ENCODE measurements around the gene BOLA2B.

BOLA2B gene

DNA sequence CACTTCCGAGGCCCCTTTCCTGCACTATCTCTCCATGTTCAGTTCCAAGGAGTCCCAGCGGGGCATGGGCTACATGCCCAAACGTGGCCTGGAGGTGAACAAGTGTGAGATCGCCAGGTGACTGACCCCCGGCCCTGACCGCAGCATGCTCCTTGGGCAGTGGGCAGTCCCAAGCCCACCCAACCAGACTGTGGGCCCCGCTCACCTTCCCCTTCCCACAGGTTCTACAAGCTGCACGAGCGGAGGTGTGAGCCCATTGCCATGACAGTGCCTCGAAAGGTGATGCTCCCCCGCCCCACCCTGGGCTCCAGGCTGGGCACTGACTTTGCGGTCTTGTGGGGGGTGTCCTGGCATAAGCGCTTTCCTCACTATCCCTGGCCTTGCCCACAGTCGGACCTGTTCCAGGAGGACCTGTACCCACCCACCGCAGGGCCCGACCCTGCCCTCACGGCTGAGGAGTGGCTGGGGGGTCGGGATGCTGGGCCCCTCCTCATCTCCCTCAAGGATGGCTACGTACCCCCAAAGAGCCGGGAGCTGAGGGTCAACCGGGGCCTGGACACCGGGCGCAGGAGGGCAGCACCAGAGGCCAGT lies 5.4 kb downstream of the BOLA2B start:
- TF ChIP-seq, protein P1, sequence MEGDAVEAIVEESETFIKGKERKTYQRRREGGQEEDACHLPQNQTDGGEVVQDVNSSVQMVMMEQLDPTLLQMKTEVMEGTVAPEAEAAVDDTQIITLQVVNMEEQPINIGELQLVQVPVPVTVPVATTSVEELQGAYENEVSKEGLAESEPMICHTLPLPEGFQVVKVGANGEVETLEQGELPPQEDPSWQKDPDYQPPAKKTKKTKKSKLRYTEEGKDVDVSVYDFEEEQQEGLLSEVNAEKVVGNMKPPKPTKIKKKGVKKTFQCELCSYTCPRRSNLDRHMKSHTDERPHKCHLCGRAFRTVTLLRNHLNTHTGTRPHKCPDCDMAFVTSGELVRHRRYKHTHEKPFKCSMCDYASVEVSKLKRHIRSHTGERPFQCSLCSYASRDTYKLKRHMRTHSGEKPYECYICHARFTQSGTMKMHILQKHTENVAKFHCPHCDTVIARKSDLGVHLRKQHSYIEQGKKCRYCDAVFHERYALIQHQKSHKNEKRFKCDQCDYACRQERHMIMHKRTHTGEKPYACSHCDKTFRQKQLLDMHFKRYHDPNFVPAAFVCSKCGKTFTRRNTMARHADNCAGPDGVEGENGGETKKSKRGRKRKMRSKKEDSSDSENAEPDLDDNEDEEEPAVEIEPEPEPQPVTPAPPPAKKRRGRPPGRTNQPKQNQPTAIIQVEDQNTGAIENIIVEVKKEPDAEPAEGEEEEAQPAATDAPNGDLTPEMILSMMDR (IDR thresholded peaks at IDR 0.05; ENCODE audit: insufficient read depth, low read depth, low read length, missing control alignments): no peak
- H3K4me3 ChIP-seq (ENCODE audit: low read depth, low read length): peak overlapping the region; percentile 83; the same call in 1 of the 2 replicates
- DNase-seq (ENCODE audit: low read depth): peak; percentile 26

DNA sequence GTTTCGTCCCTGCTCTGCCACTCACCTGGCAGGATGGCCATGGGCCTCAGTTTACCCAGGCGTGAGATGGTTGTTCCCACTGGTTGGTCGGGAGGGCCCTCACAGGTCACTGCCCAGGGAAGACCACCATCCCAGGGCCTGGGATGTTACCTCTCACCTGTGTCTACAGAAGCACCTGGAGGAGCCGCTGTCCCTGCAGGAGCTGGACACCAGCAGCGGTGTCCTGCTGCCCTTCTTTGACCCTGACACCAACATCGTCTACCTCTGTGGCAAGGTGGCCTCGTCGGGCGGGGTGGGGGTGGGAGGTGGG lies 6.0 kb downstream of the BOLA2B start:
- no peak for DNase-seq (ENCODE audit: low read depth)
- H3K4me3 ChIP-seq (ENCODE audit: low read depth, low read length): peak overlapping the region; percentile 83
- TF ChIP-seq, protein P1 (IDR thresholded peaks at IDR 0.05; ENCODE audit: insufficient read depth, low read depth, low read length, missing control alignments): no peak

DNA sequence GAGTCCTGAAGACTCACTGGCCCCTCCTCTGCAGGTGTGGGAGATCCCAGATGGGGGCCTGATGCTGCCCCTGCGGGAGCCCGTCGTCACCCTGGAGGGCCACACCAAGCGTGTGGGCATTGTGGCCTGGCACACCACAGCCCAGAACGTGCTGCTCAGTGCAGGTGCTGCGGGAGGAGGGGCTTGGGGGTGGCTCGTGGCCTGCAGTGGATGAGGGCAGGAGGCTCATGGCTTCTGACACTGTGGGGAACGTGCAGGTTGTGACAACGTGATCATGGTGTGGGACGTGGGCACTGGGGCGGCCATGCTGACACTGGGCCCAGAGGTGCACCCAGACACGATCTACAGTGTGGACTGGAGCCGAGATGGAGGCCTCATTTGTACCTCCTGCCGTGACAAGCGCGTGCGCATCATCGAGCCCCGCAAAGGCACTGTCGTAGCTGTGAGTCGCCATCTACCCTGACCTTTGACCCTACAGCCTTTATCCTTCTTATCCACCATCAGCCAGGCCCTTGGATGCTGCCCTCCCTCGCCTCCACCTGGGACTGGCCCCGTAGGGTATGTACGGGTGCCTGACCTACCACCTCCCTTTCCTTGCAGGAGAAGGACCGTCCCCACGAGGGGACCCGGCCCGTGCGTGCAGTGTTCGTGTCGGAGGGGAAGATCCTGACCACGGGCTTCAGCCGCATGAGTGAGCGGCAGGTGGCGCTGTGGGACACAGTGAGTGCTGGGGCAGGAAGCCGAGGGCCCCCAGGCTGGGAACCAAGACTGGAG lies 6.5 kb downstream of the BOLA2B start:
- H3K4me3 ChIP-seq (ENCODE audit: low read depth, low read length): peak overlapping the region; percentile 83
- DNase-seq (ENCODE audit: low read depth): peak; percentile 89
- TF ChIP-seq, protein P1 (IDR thresholded peaks at IDR 0.05; ENCODE audit: insufficient read depth, low read depth, low read length, missing control alignments): peak; percentile 96

DNA sequence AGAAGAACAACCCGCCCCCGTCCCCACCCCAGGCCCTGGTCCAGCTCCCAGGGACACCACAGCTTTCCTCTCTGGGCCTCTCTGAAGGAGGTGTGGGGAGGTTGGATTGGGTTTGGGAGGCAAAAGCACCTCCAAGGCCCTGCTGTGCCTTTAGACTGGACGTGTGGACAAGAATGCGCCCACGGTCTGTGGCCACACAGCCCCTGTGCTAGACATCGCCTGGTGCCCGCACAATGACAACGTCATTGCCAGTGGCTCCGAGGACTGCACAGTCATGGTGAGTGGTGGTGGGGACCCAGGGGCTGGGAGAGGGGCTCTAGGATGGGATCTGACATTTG lies 7.1 kb downstream of the BOLA2B start:
- DNase-seq (ENCODE audit: low read depth): no peak
- H3K4me3 ChIP-seq (ENCODE audit: low read depth, low read length): peak overlapping the region; percentile 83
- TF ChIP-seq, protein P1 (IDR thresholded peaks at IDR 0.05; ENCODE audit: insufficient read depth, low read depth, low read length, missing control alignments): no peak

DNA sequence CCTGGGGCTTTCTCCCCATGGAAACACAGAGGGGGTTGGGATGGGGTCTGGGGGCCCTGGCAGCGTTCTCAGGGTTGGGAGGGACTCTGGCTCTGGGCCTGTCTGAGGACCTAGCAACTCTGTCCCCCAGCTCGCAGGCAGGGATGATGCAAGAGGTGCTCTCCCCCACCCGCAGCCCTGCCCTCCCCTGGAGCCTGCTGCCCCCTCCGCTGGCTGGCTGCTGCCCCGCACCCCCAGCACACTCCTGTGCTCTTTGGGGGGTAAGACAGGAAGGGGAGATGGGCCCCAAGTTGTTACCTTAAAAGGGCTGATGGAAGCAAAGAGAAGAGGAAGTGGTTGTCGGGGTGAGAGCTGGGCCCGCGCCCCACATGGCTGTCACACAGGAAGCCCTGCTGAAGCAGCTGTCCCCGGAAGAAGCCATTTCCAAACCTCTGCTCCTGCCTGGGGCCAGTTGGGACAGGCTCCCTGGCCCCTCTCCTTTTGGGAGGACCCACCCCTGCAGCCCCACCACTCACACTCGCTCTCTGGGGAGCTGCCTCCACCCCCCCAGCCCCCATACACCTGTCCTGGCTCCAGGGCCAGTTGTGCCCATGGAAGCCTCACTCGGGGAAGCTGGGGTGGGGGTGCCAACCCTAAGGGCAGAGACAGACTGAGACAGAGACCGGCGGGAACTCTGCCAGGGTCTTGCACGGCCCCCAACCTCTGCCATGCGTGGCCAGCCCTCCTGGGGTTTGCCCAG lies 7.6 kb downstream of the BOLA2B start:
- H3K4me3 ChIP-seq (ENCODE audit: low read depth, low read length): peak overlapping the region; percentile 83
- TF ChIP-seq, protein P1 (IDR thresholded peaks at IDR 0.05; ENCODE audit: insufficient read depth, low read depth, low read length, missing control alignments): no peak
- peak; percentile 98 for DNase-seq (ENCODE audit: low read depth)

DNA sequence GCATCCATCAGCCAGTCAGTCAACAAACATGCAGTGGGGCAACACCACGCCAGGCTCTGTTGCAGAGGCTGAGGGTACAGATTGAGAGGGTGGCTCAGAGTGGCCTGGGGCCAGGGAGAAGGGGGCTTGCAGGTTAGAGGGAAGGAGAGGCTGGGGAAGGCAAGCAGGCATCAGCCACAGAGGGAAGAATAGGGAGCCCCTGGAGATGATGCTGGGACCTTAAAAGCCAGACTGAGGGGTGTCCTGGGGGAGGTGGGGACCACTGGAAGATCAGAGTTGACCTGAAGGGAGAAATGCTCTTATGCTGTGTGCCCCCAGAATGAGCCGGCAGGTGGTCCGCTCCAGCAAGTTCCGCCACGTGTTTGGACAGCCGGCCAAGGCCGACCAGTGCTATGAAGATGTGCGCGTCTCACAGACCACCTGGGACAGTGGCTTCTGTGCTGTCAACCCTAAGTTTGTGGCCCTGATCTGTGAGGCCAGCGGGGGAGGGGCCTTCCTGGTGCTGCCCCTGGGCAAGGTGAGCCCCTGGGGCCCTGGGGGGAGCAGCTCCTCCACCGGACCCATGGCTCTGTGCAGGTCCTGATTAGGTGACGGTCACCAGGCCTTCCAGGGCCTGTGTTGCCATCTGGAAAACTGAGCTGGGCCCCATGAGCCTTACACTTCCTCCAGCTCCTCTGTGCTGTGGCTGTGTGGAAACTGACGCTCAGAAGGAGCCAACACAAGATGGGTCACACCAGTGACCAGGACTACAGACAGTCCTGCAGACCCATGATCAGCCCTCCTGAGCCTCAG lies 8.4 kb downstream of the BOLA2B start:
- DNase-seq (ENCODE audit: low read depth): peak; percentile 74
- peak overlapping the region; percentile 83 for H3K4me3 ChIP-seq (ENCODE audit: low read depth, low read length)
- TF ChIP-seq, protein P1 (IDR thresholded peaks at IDR 0.05; ENCODE audit: insufficient read depth, low read depth, low read length, missing control alignments): no peak

Data from GM12865 (cell line).